ENCODE results near the gene AIG1. TPM values are rescaled to one million over a fixed set of nuclear protein-coding genes. Genes with fewer than 3 reads are reported as not detected.
"Not testable (repeated sequence)": the region's sequence is repeated elsewhere in the genome, so short reads cannot be mapped to it uniquely, and the experiment has no call there.

AIG1 gene
- total RNA-seq, 6 experiments from 2014 or later: 50.7 to 70.5 (median 52.5) TPM

DNA sequence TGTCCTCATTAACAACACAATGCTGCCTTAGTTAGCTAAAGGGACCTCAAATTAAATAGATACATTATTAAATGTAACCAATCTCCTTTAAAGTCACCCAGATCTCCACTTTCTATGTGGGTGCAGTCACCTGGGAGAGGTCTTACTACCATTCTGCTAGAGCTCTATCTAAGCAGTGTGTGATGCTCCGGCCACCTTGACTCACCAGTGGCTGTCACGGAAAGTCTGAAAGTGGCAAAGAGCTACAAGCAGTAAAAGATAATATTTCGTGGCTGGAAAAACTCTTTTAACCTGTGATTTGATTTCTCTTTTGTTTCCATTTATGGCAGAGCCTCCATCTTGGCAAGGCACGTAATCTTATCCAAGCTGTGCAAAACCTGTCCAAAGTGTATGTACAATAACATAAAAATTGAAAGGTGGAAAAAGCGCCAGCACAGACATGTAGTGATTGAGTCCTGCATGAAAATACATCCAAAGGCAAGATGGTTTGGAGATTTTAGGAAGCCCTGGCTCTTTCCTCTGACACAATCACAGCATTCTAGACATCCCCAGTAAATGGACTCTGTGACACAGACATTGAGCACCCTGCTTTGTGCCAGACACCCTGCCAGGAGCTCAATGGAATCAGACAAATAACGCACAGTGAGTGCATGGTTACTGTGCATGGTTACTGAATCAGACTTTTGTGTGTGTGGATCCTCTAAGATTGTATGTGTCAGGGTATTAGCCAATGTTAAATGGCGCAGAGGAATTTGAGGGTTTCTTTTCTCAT is 273.2 kb downstream of the AIG1 start:
- H3K4me3 Mint-ChIP-seq: no peak overlapping the region
- H3K27ac Mint-ChIP-seq: no peak overlapping the region
- H3K9me3 Mint-ChIP-seq: no peaks in the 10 kb centered on the region
- peaks cover 26% of the 10 kb centered on the region for H3K36me3 Mint-ChIP-seq (ENCODE audit: low read depth)
- H3K4me1 Mint-ChIP-seq (ENCODE audit: low read depth): peaks cover 55% of the 10 kb centered on the region
- DNase-seq: no peak
- no peak for TF ChIP-seq CTCF (IDR thresholded peaks at IDR 0.05)
- H3K27me3 Mint-ChIP-seq (ENCODE audit: insufficient read depth): no peaks in the 10 kb centered on the region

DNA sequence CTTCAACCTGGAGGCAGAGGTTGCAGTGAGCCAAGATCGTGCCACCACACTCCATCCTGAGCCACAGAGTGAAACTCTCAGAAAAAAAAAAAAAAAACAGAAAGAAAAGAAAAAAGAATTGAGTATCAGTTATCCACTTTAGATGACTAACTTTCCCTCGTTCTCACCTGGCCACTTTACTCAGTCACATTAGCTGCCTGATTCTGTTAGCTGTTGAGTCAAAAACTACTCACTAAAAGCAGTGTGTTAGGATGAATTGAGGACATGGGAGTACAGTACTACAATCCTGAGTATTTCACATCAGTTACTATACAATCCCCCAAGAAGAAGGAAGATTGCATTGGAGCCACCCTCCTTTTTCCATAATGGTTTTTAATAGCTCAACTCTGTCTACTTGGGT is 275.2 kb downstream of the AIG1 start:
- Mint-ChIP-seq H3K4me3 (no peak overlapping the region), H3K27me3 (ENCODE audit: insufficient read depth) (no peaks in the 10 kb centered on the region; the same call in 1 of the 2 replicates), H3K9me3 (no peaks in the 10 kb centered on the region), H3K4me1 (ENCODE audit: low read depth) (peaks cover 63% of the 10 kb centered on the region), H3K36me3 (ENCODE audit: low read depth) (peaks cover 26% of the 10 kb centered on the region), H3K27ac (peak overlapping the region; percentile 82)
- DNase-seq: no peak
- no peak for TF ChIP-seq CTCF (IDR thresholded peaks at IDR 0.05)

- no peaks in the 10 kb centered on the region; the same call in 1 of the 2 replicates for H3K27me3 Mint-ChIP-seq (ENCODE audit: insufficient read depth)
- DNase-seq: peak; percentile 63
- peaks cover 30% of the 10 kb centered on the region for H3K36me3 Mint-ChIP-seq (ENCODE audit: low read depth)
- peaks cover 63% of the 10 kb centered on the region for H3K4me1 Mint-ChIP-seq (ENCODE audit: low read depth)
- H3K4me3 Mint-ChIP-seq: peak overlapping the region; percentile 26; the same call in 1 of the 2 replicates
- no peaks in the 10 kb centered on the region for H3K9me3 Mint-ChIP-seq
- TF ChIP-seq CTCF (IDR thresholded peaks at IDR 0.05): no peak
- peak overlapping the region; percentile 82 for H3K27ac Mint-ChIP-seq
Observed at GRCh38 chr6:143336446-143337152, 275.9 kb downstream of the AIG1 start.

GRCh38 chr6:143337201-143337949 is 276.7 kb downstream of the AIG1 start:
- peak; percentile 75 for TF ChIP-seq CTCF (IDR thresholded peaks at IDR 0.05)
- Mint-ChIP-seq H3K27ac (peak overlapping the region; percentile 82), H3K27me3 (ENCODE audit: insufficient read depth) (no peaks in the 10 kb centered on the region; the same call in 1 of the 2 replicates), H3K36me3 (ENCODE audit: low read depth) (peaks cover 31% of the 10 kb centered on the region), H3K4me3 (peak overlapping the region; percentile 33), H3K9me3 (no peaks in the 10 kb centered on the region), H3K4me1 (ENCODE audit: low read depth) (peaks cover 60% of the 10 kb centered on the region)
- no peak for DNase-seq

- Mint-ChIP-seq H3K27me3 (ENCODE audit: insufficient read depth) (no peaks in the 10 kb centered on the region; the same call in 1 of the 2 replicates), H3K4me3 (no peak overlapping the region), H3K27ac (no peak overlapping the region), H3K9me3 (no peaks in the 10 kb centered on the region), H3K4me1 (ENCODE audit: low read depth) (peaks cover 41% of the 10 kb centered on the region), H3K36me3 (ENCODE audit: low read depth) (peaks cover 28% of the 10 kb centered on the region)
- DNase-seq: no peak
- no peak for TF ChIP-seq CTCF (IDR thresholded peaks at IDR 0.05)
Observed at GRCh38 chr6:143339223-143339622, 278.5 kb downstream of the AIG1 start.

GRCh38 chr6:143345477-143345876 is 284.8 kb downstream of the AIG1 start:
- peaks cover 14% of the 10 kb centered on the region for H3K36me3 Mint-ChIP-seq (ENCODE audit: low read depth)

More at GRCh38 chr6:143345477-143345876, 284.8 kb downstream of the AIG1 start:
- H3K4me1 Mint-ChIP-seq (ENCODE audit: low read depth): peaks cover 13% of the 10 kb centered on the region
- not testable (repeated sequence) for H3K27me3 Mint-ChIP-seq (ENCODE audit: insufficient read depth); H3K27ac Mint-ChIP-seq; H3K4me3 Mint-ChIP-seq; DNase-seq; H3K9me3 Mint-ChIP-seq

Measured in HFFc6 (cell line).